Measurements from ENCODE around the gene PRSS8.
"Not testable (repeated sequence)": the region's sequence is repeated elsewhere in the genome, so short reads cannot be mapped to it uniquely, and the experiment has no call there.

The PRSS8 gene

DNA sequence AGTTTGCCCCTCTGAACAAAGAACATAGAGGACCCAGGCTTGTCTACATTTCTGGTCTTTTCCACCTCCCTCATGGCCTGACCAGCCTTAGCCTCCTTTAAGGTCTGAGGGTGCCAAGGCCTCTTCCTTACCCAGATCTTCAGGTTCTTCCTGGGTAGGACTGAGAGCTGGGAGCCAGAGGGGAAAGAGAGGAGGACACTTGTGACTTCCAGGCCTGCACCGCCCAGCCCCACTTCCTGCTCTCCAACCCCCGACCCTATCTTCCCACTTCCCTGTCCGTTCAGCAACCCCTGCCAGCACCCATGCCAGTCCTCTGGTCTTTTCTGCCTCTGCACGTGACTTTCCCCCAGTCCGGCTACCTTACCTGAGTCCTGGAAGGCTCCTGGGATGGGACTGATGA is 13.8 kb upstream of the PRSS8 start:
- no peak overlapping the region for H3K27ac ChIP-seq
- TF ChIP-seq ZFX (IDR thresholded peaks at IDR 0.05): no peak
- no peak for TF ChIP-seq CTCF (conservative IDR thresholded peaks at IDR 0.05)

DNA sequence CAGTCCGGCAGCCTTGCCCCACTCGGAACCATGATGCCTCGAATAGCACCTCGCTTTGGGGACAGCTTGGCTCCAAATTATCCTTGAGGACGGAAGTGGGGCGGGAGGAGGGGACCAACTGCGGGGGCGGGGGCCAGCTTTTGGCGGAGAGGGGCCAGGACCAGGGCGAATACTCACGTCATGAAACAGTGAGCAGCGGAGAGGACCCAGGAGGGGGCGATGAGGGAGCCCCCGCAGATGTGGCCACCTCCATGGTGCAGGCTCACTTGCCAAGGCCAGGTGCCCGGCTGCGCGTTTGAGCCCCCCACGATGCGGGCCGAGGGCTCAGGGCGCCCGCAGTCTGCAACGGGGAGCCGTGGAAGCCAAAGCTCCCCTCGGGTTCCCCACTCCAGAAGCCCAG is 13.4 kb upstream of the PRSS8 start:
- H3K27ac ChIP-seq: no peak overlapping the region
- TF ChIP-seq CTCF (conservative IDR thresholded peaks at IDR 0.05) (no peak), ZFX (IDR thresholded peaks at IDR 0.05) (no peak)

GRCh38 chr16:31148281-31148728 is 12.8 kb upstream of the PRSS8 start:
- no peak for TF ChIP-seq CTCF (conservative IDR thresholded peaks at IDR 0.05)
- no peak for TF ChIP-seq ZFX (IDR thresholded peaks at IDR 0.05)
- no peak overlapping the region for H3K27ac ChIP-seq

DNA sequence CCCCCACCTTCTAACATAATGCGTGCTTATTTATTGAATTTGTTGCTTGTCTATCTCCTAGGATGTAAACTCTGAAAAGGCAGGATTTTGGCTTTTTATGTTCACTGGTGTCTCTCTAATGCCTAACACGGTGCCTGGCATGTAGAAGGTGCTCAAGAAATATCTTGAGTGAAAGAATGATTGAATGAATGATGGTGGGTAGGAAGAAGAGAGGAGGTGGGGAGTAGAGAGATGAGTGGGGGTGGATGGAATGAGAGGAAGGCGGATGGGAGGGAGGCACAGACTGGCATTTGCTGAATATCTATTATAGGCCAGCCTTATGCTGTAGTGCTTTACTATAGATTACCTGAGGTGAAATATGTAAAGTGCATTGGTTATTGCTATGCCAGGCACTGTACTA is 12.0 kb upstream of the PRSS8 start:
- no peak overlapping the region for H3K27ac ChIP-seq
- TF ChIP-seq ZFX (IDR thresholded peaks at IDR 0.05) (no peak), CTCF (conservative IDR thresholded peaks at IDR 0.05) (no peak)

GRCh38 chr16:31145398-31145990 is 10.0 kb upstream of the PRSS8 start:
- H3K27ac ChIP-seq: no peak overlapping the region
- no peak for TF ChIP-seq ZFX (IDR thresholded peaks at IDR 0.05)
- TF ChIP-seq CTCF (conservative IDR thresholded peaks at IDR 0.05): no peak

DNA sequence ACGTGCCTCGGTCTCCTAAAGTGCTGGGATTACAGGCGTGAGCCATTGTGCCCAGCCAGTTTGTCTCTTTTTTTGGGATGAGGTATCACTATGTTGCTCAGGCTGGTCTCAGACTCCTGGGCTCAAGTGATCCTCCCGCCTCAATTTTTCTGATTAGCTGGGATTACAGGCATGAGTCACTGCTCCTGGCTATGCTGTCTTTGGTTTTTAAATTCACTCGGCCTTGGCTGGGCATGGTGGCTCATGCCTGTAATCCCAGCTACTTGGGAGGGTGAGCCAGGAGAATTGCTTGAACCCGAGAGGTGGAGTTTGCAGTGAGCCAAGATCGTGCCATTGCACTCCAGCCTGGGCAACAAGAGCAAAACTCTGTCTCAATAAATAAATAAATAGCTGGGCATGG is 8.9 kb upstream of the PRSS8 start:
- H3K27ac ChIP-seq: not testable (repeated sequence)

- TF ChIP-seq CTCF (conservative IDR thresholded peaks at IDR 0.05): no peak
- TF ChIP-seq ZFX (IDR thresholded peaks at IDR 0.05): no peak
- no peak overlapping the region for H3K27ac ChIP-seq
Observed at GRCh38 chr16:31143694-31144148, 8.2 kb upstream of the PRSS8 start.

DNA sequence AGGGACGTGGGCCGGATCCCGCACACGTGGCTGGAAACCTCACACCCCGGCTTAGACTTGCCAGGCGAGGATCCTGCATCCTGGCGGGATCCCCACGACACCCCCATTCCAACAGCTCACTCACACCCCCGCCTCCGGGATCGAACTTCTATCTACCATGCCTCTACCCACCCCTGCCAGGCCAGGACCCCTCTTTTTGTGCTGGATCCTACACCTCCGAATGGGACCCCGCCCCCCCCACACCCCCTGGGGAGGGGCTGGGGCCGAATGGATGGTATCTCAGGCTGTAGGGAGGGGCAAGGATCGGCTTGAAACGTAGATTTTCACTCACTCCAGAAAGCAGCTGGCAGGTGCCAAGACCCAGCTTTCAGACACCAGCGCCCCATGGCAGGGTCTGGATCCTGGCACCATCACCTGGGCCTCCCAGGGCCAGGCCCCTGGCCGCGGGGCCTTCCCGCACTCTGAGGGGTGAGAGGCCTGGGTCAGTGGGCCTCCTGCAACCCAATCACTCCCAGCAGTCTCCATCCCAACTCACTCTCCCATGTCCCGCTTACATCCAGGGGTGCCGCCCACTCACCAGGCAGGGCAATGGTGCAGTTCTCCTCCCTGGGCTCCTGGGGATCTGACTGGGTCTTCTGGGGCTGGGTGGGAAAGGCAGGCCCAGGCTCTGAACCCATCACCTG is 7.6 kb upstream of the PRSS8 start:
- TF ChIP-seq ZFX (IDR thresholded peaks at IDR 0.05) (no peak), CTCF (conservative IDR thresholded peaks at IDR 0.05) (no peak)
- peak overlapping the region; percentile 87 for H3K27ac ChIP-seq

All from C4-2B (cell line).